Activated T-cell treated with anti-CD3 and anti-CD28 coated beads for 48 hours (primary cell): ENCODE data around the gene SPAG16.

Experiments
- DNase-seq: peaks from one replicate; pipeline ENCODE4 v3.0.0-alpha.2; 2020; ENCODE audit warnings: low read depth

SPAG16 gene

DNA sequence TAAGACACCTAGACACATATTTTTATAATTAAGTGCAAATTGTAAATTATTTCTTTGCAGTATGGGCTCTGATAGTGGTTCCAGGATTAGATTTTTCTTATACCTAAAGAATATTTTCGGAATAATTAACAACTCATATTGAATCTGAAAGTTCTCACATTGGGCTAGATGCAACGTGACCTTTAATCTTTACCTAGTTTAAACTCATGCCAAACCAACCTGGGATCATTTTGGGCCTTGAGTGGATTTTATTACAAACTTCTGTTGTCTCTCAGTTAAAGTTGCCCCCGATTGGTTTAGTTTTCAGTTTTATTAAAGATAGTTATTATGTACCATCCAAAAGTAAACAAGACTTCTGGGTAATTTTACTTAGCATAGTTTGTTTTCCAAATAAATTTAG, 896.4 kb downstream of the SPAG16 start:
- no peak for DNase-seq

GRCh38 chr2:214184461-214184860, 900.2 kb downstream of the SPAG16 start:
- DNase-seq: no peak

- no peak for DNase-seq
These were observed 901.3 kb downstream of the SPAG16 start for GRCh38 chr2:214185546-214185945.

DNA sequence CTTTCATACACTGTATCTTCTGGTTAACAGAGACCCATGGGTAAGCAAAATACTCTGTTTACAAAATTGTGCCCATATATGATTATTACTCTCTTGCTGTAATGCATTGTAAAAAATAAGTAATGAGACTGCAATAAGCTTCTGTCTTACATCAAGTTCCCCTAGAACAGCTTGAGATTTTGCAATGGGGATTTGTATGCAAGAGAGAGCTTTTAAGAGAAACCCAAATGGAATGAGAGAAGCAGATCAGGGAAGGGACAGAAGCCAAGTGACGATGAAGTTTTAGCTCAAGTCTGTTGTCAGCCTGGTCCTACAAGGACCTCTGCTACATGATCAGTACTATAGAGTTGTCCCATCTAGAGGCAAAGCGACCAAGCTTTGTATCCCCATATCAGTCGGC, 908.4 kb downstream of the SPAG16 start:
- no peak for DNase-seq

DNA sequence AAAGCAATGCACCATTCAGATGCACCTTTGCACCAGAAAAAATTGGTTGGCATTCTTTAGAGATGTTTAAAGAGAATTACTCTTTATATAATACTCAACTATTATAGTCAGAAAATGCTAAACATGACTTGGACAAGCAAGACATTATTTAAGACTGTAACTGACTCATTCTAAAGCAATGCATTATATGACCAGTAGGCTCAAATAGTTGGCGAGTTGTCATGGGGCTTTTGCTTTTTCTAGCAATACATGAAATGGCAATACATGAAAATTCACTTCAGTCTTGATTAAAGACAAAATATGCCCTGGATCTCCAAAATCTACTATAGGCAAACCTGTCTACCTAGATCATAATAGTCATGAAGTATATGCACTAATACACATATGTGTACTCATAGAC, 909.7 kb downstream of the SPAG16 start:
- no peak for DNase-seq

GRCh38 chr2:214196260-214196659, 912.0 kb downstream of the SPAG16 start:
- DNase-seq: no peak

DNA sequence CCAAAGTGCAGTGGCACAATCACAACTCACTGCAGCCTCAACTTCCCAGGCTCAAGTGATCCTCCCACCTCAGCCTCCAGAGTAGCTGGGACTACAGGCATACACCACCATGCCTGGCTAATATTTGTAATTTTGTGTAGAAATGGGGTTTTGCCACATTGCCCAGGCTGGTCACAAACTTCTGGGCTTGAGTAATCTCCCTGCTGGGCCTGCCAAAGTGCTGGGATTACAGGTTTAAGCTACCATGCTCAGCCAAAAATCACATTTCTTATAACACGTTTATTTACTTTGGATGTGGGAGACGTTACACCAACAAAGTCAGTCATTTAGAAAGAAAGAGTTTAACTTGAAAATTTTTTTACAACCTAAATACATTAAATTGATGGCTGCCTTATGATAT, 917.6 kb downstream of the SPAG16 start:
- no peak for DNase-seq

DNA sequence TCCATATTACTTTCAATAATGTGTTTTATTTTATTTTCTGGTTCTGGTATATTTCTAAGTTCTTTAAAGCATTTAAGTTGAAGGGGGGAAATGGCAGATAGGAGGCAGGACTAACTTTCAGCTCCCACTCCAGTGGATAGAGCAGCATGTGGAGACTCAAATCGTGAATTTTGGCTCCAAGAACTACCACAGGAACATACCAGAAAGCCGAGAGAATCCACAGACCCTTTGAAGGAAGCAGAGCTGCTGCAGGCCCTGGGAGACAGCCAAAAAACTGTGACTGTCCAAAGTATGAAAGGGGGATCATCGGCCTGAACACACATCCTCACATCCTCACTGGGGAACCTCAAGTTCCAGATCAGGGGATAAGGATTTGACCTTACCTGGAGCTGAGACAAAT, 919.0 kb downstream of the SPAG16 start:
- DNase-seq: no peak

GRCh38 chr2:214203744-214204289, 919.6 kb downstream of the SPAG16 start:
- no peak for DNase-seq

DNA sequence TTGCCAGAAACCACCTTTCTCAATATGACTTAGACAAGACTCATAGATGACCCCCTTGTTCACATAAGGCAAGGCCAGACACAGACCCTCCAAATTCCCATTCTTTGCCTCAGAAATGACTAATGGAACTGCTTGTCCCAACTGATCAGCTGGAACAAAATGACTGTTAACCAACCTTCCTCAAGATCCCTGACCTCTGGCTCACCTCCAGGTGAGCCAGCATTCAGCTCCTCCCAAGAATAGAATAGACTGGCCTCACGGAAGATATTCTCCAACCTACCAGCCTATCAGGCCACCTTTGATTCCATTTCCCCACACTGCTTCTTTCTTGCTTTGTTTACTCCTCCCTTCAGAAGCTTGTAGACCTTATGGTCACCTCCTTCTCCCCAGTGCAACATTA, 930.8 kb downstream of the SPAG16 start:
- DNase-seq: no peak

DNA sequence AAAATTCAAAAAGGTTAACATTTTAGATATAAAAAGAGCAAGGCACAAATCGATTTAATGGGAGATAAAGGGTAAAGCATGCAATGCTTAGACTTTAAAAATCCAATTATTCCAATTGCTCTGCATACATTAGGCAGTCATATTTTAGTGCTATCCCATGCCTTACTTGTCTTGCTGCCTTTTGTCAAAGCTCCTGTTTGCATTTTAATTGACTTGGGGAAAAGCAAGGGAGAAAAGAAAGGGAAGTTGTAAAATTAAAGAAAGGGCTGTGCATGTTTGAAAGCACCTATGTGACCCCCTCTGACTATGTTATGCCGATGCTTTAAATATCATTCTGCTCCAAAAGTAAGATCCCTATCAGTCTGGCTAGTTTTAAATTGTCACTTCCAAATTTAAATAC, 932.9 kb downstream of the SPAG16 start:
- DNase-seq: no peak

- no peak for DNase-seq
These were observed 933.3 kb downstream of the SPAG16 start for GRCh38 chr2:214217599-214217998.

GRCh38 chr2:214220251-214220650, 936.0 kb downstream of the SPAG16 start:
- no peak for DNase-seq

DNA sequence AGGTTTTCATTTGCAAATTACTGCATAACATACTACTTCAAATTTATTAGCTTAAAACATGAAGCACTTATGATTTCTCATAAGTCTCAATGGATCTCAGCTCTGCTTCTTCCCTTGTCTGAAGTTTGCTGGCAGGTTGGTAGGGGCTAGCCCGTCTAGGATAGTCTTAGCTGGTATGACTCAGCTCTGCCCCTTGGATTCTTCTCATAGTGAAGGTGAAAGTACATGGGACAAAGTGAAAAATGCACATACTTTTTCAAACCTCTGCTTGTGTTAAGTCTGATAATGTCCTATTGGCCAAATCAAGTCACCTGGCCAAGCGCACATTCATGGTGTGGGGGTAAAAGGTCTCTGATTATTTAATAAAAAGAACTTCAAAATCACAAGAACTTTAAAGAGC, 941.8 kb downstream of the SPAG16 start:
- no peak for DNase-seq

- DNase-seq: no peak
These were observed 948.0 kb downstream of the SPAG16 start for GRCh38 chr2:214232271-214232670.

DNA sequence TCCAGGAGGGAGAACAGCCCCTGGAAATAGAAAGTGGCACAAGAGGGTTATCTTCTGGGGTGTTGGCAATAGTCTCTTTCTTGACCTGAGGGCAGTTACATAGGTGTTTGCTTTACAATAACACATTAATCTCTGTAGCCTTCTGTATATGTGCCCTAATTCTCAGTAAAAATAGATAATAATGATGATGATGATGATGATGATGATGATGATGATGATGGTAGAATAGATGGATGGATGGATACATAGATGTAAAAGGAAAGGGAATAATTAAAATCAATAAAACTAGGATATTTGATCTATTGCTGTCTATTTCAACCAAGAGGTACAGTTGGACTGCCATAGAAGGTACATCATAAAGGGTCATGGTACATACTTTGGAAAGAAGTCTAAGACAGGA, 948.9 kb downstream of the SPAG16 start:
- no peak for DNase-seq

DNA sequence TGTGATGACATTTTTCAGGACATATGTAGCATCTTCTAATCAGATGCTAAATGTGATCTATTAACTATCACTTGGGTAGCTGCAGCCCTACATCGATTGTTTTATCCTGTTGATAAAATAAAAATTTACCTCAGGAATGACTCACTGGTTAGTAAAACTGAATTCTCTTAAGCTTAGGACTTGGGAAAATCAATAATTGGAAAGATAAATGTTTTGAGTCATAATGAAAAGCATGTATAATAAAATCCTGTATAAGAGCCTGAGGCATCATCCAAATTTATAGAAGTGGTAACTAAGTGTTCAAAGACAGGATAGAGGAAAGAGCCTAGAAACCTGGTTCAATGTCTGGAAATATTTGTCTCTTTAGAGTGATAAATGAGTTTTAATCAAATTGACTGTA, 958.5 kb downstream of the SPAG16 start:
- no peak for DNase-seq

GRCh38 chr2:214244847-214245246, 960.6 kb downstream of the SPAG16 start:
- DNase-seq: no peak

- DNase-seq: no peak
These were observed 962.2 kb downstream of the SPAG16 start for GRCh38 chr2:214246417-214246816.

DNA sequence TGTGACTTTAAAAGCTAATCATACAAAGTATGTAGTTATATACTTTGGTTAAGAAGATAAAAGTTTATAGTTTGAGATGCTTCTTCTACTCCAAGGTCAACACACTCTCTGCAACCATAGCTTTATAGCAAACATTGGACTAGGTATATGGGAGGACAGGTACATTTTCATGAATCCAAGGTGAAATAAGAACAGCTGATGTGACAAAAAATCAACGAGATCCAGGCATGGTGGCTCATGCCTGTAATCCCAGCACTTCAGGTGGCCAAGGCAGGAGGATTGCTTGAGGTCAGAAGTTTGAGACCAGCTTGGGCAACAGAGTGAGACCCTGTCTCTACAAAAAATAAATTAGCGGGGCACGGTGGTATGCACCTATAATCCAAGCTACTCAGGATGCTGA, 963.3 kb downstream of the SPAG16 start:
- DNase-seq: no peak

DNA sequence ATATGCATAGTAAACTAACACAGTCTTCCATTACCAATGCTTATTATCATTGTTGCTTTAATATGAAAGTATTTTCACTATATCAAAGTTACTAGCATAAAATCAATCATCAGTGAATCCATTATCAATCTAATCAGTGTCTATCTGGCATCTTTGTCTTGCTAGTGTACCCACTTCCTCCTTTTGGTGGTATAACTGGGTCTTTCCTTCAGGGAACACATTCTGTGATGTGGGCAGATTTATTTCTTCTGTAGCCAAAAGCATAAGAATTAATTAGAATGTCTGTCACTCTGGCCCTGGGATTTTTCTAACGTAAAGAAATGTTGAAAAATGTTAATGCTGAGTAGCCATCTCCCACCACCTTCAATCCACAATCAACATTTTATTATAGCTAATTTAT, 970.8 kb downstream of the SPAG16 start:
- DNase-seq: no peak

GRCh38 chr2:214261683-214262082, 977.4 kb downstream of the SPAG16 start:
- no peak for DNase-seq

DNA sequence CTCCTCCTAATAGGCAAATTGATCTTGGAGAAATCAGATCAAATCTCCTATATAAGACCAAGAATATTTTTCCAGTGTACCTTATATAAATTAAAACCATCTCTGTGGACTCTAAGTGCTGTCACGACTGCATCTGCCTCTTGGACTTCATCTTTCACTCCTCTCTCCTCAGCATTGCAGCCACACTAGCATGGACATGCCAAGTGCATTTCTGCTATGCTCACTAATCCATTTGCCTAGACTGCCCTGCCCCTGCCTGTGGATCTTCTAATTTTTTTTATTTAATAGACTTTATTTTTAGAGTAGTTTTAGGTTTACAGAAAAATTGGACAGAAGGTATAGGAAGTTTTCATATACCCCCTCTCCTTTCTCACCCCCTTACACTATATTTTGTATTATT, 979.9 kb downstream of the SPAG16 start:
- no peak for DNase-seq

GRCh38 chr2:214265991-214266489, 981.8 kb downstream of the SPAG16 start:
- no peak for DNase-seq

GRCh38 chr2:214277880-214278279, 993.6 kb downstream of the SPAG16 start:
- no peak for DNase-seq
